Colonic mucosa (tissue), 4 donors: ENCODE results near the gene DAZAP1. TPM values are rescaled to one million over a fixed set of nuclear protein-coding genes. Genes with fewer than 3 reads are reported as not detected.

Source experiments
- DNase-seq: peaks from one replicate; pipeline ENCODE4 v3.0.0-alpha.2; 2020
- H3K27ac ChIP-seq: fragments of 200-600 bp; one replicate; pipeline ENCODE4 v1.8.0; 2021
- H3K27me3 ChIP-seq: fragments of 200-600 bp; one replicate; pipeline ENCODE4 v1.8.0; 2021
- H3K36me3 ChIP-seq: fragments of 200-600 bp; one replicate; pipeline ENCODE4 v1.8.0; 2021
- H3K4me1 ChIP-seq: fragments of 200-600 bp; one replicate; pipeline ENCODE4 v1.8.0; 2021; ENCODE audit warnings: mild to moderate bottlenecking
- H3K4me3 ChIP-seq: fragments of 200-600 bp; one replicate; pipeline ENCODE4 v1.8.0; 2021
- H3K9ac ChIP-seq, 2 donors: one replicate each; pipeline ENCODE4 v1.7.0; 2013; ENCODE audit warnings: control low read depth in 2 of 2, low read depth in 2 of 2, low read length in 2 of 2
- H3K9me3 ChIP-seq: fragments of 200-600 bp; one replicate; pipeline ENCODE4 v1.8.0; 2021
- CTCF ChIP-seq: fragments of 200-600 bp; IDR thresholded peaks from one replicate; pipeline ENCODE4 v1.8.0; 2022; ENCODE audit warnings: antibody characterized with exemption, mild to moderate bottlenecking
- intact Hi-C: fragments of 100-400 bp; cut with DNase I; formaldehyde crosslinking; loops from one replicate; pipeline ENCODE4 v1.14.1; 2022
- total RNA-seq, 2 donors: library from RNA; stranded (reverse); fragmentation: NEBNext Ultra II Directional in 1 of 2; extraction: Animal tissue kit (Norgen Biotek cat#: 25700) in 1 of 2; gene quantifications; one replicate each; pipeline ENCODE4 v1.2.1, GENCODE V29; 2021
- donor health status: healthy.
- donor health status: DM: no; HTN: no; CAD: no.
- donor health status: DM: no; HTN: no; CAD: no.

Gene DAZAP1
- total RNA-seq, 2 donors from 2014 or later = 92.9 to 210 TPM

DNA sequence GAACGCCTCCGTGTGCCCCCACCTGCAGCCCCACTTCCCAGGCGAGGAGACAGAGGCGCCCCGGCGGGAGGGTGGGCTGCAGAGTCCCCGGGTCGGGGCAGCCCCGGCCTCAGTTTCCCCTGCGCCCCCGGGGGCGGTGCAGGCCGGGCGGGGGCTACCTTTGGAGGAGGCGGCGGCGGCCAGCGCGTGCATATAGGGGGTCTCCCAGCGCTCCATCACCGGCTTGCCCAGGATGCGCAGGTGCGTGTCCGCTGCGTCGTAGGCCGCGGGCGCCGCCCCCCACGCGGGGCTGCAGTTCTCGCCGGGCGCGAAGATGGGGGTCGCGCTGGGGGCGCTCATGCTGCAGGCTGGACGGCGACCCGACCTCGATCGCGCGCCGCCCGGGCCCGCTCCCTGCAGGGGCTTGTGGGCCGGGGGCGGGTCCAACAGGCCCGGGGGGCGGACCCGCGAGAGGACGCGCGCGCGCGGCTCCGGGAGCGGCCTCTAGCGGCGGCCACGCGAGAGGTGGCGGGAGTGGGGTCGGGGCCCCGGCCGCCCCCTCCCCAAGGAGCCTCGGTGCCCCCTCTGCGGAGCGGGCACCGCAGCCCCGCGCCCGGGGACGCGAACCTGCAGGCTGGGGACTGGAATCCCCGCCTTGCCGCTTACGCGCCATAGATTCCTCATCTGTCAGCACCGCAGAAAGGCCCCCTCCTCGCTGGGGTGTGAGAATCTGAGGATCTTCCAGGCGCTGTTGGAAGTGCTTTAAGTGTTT lies 6.1 kb upstream of the DAZAP1 start, which contains the start of gene GAMT:
TSS of gene GAMT (minus strand) at position 405 of the 751 bp plus-strand sequence. CDS start at position 339, 66 bp downstream.
- DNase-seq = no peak
- Histone ChIP-seq H3K9me3 (no peaks in the 10 kb centered on the region), H3K4me3 (peak within 1 kb of the TSS; percentile 41), H3K27me3 (peaks cover 10% of the 10 kb centered on the region), H3K9ac (peak within 1 kb of the TSS; percentile 40 to 78), H3K27ac (no peak within 1 kb of the TSS), H3K36me3 (no peaks in the 10 kb centered on the region), H3K4me1 (peaks cover 5% of the 10 kb centered on the region)
- TF ChIP-seq CTCF = peak; percentile 30
- intact Hi-C loops = no loop called here

DNA sequence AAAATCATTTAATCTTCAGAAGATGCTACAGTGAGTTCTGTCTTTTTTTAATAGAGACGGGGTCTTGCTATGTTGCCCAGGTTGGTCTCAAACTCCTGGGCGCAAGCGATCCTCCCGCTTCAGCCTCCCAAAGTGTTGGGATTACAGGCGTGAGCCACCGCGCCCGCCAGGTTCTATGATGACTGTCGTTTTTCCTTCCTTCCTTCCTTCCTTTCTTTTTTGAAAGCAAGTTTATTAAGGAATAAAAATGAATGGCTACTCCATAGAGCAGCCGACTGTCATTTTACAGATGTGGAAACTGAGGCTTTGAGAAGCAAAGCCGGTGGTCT lies 5.5 kb upstream of the DAZAP1 start:
- no peak overlapping the region for H3K27ac ChIP-seq
- DNase-seq = no peak
- no peaks in the 10 kb centered on the region for H3K36me3 ChIP-seq
- TF ChIP-seq CTCF = no peak
- H3K9ac ChIP-seq = peak overlapping the region; percentile 33 to 40
- peaks cover 10% of the 10 kb centered on the region for H3K27me3 ChIP-seq
- intact Hi-C loops = no loop called here
- H3K9me3 ChIP-seq = no peaks in the 10 kb centered on the region
- H3K4me3 ChIP-seq = peak overlapping the region; percentile 41
- H3K4me1 ChIP-seq = peaks cover 5% of the 10 kb centered on the region

- Histone ChIP-seq H3K27me3 (peaks cover 10% of the 10 kb centered on the region), H3K4me1 (peaks cover 5% of the 10 kb centered on the region), H3K27ac (no peak overlapping the region), H3K4me3 (no peak overlapping the region), H3K9ac (peak overlapping the region in 1 of 2 donors; percentile 35), H3K36me3 (no peaks in the 10 kb centered on the region), H3K9me3 (no peaks in the 10 kb centered on the region)
- no peak for DNase-seq
- TF ChIP-seq CTCF = no peak
- intact Hi-C loops = no loop called here
Observed at GRCh38 chr19:1402411-1403070, 4.8 kb upstream of the DAZAP1 start.

DNA sequence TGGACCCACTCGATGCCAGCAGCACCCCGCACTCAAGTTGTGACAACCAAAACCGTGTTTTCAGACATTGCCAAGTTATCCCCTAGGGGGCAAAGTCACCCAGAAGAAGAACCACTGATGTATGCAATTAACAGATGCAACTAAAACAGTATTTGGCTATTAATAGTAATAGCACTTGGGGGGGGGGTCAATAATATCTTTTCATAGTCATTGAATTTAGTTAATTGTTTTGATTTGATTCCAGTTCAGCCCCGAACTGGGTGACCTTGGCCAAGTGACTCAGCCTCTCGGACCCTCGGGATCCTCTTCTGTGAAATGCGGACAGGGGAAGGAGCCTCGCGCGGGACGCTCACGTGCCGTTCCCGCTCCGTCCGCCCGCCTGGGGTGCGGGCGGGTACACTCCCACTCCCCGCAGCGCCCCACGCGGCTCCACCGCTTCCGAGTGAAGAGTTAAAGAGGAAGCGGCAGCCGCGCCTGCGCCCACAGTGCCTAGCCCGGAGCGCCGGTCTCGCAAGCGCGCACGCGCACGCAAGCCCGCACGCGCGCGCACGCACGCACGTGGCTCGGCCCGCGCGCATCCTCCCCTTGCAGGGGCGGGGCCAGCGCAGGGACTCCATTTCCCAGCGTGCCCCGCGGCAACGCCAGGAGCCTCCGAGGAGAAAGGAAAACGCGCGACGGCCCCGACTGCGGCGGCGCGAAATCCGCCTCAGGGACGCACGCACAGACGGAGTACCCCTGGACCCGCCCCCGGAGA lies 435 bp upstream of the DAZAP1 start:
- H3K27me3 ChIP-seq = no peaks in the 10 kb centered on the region
- H3K4me3 ChIP-seq = peak overlapping the region; percentile 50
- peak overlapping the region; percentile 53 to 58 for H3K9ac ChIP-seq
- no peaks in the 10 kb centered on the region for H3K9me3 ChIP-seq
- H3K36me3 ChIP-seq = no peaks in the 10 kb centered on the region
- peak overlapping the region; percentile 77 for H3K27ac ChIP-seq
- H3K4me1 ChIP-seq = peaks cover 31% of the 10 kb centered on the region
- DNase-seq = peak; percentile 99
- intact Hi-C loops = no loop called here
- TF ChIP-seq CTCF = peak; percentile 18
